Stimulated activated CD4-positive, alpha-beta T cell treated with anti-CD3 and anti-CD28 coated beads, Interleukin-1b, Interleukin-23, amount 100 ng/mL, for 4 hours (primary cell): ENCODE data around the gene TMEM164.

Source experiments
- DNase-seq, 2 donors: peaks; one replicate each; pipeline ENCODE4 v3.0.0-alpha.2; 2020; ENCODE audit warnings: low read depth in 2 of 2

Gene TMEM164

DNA sequence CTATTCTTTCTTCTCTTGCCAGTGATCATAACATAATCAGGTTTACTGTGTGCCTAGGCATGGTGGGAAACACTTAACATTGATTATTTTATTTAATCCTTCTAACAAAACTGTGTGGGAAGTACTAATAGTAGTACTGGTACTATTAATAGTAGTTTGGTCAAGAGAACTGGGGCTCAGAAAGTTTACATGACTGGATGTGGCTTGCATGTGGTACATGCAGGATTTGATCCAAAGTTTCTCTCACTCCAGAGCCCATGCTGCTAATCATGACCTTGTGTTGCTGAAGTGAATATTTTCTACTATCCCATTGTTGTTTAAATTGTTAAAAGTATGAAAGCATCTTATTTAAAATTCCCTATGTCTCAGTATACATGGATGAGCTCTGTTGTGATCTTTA lies 78.4 kb downstream of the TMEM164 start:
- no peak for DNase-seq

DNA sequence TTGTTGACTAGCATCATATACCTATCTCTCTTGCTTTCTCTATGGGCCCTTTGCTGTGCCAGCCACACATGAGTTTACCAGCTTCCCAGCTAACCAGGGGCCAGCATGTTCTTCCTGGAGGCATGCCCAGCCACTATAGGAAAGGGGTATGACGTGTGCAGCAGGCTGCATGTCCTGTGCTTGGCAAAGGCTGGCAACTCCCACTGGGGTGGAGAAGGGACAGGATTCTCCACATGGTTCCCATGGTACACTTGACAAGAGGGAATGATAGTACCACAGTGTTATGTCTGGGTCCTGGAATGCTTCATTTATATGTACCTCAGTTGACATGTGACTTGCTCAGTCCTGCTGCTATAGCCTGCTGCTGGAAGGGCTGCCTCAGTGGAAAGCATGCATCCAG lies 78.8 kb downstream of the TMEM164 start:
- DNase-seq = no peak

DNA sequence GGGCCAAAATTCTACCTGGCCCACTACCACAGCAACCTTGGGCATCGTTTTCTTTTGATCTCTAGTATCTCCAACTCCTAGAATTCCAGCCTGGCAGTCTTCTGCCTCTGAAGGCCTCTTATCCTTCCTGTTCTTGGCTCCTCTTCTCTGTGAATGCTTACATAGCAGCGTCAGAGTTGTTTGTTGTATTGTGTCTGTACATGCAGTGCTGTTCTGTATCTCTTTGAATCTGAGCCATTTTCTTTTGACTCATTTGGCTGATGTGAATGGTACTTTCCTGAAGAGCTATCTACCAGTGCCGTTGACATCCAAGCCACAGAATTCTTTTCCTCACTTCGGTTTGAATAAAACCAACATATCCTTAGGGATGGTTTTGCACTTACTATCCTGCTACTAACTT lies 79.2 kb downstream of the TMEM164 start:
- DNase-seq = no peak

DNA sequence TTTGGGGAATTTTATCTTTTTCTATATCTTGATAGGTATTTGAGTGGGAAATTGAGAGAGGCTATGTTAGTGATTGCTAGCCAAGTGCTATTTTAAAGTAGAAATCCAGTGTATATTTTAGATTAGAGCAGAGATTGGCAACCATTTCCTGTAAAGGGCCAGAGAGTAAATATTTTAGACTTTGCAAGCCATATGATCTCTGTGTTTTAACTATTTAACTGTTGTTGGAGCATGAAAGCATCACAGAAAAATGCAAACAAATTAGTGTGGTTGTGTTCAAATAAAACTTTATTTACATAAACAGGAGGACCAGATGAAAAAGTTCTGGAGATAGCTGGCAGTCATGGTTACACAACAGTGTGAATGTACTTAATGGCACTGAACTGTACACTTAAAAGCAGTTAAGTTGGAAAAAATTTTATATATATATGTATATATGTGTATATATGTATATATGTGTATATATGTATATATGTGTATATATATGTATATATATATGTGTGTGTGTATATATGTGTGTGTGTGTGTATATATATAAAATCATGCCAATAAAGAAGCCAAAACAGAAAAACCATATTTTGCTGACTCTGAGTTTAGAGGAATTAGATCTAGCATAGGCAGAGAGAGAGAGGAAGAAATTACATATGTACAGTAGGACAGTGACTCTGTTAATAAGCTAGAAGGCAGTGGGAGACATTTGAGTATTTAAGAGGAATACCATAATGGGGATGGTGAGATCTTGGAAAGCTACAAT lies 83.4 kb downstream of the TMEM164 start:
- no peak for DNase-seq

DNA sequence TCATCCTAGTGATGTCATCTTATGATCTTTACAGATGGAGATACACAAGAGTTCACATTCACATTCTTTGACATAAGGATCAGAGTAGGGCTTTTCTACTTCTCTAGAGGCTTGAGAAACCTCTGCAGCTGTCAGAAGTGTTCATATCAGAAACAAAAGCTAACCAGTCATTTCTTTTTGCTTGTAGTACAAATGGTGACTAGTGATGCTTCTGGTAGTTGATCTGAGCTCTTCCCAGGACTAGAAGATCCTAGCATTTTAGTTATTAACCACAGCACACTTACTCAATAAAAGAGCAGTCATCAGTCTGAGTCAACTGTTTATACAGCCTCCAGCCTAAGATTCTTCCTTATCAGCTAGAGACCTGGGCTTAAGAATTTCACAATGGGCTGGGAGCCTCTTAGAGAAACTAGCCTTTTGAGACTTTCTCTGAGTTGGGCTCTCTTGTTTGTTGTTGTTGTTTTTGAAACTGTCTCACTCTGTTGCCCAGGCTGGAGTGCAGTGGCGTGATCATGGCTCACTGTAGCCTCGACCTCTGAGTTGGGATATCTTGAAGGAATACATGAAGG lies 84.1 kb downstream of the TMEM164 start:
- DNase-seq = no peak

DNA sequence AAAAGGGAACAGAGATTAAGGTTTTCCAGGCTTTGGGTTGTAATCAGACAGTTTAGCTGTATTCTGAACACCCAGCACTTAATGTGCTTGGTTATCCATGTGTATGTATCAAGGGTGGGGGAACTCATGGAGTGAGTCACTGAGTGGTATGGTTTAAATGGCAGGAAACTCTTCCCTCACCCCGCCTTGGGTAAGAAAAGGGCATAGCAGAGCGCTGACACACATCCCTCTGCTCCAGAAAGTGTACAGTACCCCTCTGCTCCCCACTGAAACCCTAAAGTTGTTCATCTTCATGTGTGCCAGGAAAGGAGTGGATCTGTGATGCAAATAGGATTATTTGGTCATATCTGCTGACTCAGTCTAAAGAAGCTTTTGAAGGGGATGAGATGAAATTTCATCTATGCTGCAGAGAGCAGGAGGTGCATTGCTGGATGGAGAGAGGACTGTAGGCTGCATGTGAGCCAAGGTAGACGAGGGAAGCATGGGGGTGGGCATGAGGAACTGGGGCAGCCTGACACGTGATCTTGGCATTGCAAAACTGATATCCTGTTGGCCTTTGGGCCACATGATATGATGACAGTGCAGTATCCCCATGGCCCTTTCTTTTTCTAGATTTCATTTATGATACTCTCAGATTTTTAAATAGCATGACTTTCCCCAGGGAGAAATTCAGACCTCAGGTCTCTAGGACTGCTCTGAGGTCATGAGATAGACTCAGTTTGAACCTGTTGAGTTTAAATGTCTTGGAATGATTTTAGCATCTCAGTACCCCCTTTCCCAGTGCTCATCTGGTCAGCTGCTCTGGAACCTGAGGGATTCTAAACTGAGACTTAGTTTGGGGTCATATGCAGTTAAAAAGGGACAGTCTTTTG lies 84.8 kb downstream of the TMEM164 start:
- DNase-seq = no peak

DNA sequence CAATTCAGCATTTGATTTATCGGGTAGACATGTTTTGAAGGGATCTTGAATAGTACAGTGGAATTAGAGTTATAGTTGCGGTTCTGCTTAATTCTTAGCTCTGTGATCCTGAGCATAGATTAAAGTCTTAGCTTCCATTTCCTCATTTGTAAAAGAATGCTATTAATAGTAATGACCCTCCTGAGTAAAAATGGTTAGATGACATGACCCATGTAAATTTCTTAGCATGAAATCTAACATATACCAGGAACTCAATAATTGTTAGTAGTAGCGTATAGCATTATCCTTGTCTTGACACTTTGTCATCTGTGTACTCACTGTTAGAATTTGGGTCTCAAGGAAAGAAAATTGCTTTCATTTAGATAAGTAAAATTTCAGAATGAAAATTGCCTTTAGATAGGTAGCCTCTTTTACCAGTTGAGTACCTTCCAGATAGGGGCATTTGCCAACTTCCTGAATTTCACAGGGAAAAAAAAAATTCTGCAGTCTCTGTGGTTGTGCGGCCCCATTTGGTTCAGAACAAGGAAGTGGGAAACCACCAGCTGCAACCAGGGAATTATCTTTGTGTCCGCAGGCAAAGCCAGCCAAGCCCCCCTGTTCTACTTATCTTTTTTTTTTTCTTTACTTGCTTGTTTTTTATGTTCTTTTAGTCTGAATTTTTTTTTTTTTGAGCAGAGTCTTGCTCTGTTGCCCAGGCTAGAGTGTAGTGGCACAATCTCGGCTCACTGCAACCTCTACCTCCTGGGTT lies 86.9 kb downstream of the TMEM164 start:
- DNase-seq = no peak

DNA sequence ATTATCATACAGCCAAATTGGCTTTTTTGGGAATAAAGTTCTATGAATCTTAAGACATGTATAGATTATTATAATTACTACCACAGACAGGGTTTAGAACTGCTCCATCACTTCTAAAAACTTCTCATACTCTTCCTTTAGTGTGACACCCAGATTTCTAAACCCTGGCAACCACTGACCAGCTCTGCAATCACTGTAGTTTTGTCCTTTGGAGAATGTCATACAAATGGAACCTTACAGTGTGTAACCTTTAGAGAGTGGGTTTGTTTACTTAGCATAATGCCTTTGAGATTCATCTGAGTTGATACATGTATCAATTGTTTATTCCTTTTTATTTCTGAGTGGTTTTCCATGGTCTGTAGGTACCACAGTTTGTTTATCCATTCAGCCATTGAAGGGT lies 95.0 kb downstream of the TMEM164 start:
- DNase-seq = no peak

DNA sequence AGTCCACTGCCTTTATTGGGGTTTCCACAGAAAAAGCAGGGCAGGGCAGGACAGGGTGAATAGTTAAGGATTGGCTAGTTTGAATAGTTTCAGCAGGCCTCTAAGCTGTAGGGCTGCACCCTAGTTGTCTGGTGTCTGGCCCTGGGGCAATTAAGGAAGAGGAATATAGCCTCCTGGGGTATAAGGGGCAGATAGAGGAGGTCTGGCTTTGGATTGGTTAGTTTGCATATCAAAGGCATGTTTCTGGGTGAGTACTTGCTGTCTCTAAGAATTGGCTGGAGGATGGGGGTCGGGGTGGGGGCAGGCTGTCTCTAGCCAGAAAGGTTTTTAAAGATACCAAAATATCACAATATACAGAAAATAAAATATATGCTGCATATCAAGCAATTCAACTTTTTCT lies 100.4 kb downstream of the TMEM164 start:
- no peak for DNase-seq

DNA sequence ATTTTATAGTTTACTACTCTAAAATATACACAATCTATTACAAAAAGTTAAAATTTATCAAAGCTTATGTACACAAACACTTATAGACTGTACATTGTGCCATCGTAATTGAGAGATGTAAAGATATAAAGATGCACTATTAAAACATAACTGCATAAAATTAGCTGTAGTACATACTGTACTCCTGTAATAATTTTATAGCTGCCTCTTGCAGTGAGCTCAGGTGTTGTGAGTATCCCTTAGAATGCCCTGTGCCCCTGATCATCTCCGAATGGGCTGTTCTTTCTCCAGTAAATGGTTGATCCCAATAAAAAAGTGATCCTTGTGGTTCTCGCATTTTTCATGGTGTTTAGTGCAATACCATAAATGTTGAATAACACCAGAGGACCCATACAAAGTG lies 101.2 kb downstream of the TMEM164 start:
- no peak for DNase-seq

DNA sequence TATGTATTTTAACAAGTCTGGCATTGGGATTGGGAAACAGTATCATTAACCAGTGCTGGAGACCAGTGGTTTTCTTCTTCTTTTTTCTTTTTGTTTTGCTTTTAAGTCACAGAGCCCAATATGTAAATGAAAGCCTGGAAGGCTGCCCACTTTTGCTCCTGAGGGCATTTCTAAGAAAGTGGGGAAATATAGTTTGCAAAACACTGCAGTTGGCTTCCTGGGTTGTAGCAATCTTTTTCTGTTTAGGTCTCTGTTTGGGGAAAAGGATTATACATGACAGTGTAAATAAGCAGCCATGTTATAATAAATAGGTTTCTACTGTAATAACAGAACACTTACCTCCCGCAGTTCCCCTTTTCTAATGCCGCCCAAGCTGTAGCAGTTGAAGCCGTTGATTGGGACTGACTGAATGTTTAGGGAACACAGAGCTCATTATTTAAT lies 105.5 kb downstream of the TMEM164 start:
- DNase-seq = no peak

DNA sequence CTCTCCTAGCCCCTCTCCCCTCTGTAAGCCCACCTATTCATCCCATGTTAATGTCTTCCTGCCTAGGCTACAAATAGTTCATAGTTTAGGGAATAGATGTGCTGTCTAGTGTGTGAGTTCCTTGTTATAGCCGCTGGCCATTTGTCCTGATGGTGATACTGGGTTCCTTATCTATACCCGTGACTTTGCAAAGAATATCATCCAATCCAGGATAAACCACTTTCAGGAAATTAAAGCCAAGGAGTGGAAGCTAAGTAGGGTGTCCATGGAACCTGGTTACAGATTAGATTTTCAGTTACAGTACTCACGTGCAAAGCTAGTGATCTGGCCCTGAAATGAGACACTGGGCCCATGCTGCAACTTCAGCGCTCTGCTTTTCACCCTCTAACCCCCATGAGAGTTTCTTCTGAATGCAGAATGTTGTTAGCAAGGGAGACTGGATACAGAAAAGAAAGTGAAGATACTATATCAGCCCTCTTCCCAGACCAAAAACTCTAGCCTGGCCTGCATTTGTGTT lies 111.4 kb downstream of the TMEM164 start:
- DNase-seq = no peak

DNA sequence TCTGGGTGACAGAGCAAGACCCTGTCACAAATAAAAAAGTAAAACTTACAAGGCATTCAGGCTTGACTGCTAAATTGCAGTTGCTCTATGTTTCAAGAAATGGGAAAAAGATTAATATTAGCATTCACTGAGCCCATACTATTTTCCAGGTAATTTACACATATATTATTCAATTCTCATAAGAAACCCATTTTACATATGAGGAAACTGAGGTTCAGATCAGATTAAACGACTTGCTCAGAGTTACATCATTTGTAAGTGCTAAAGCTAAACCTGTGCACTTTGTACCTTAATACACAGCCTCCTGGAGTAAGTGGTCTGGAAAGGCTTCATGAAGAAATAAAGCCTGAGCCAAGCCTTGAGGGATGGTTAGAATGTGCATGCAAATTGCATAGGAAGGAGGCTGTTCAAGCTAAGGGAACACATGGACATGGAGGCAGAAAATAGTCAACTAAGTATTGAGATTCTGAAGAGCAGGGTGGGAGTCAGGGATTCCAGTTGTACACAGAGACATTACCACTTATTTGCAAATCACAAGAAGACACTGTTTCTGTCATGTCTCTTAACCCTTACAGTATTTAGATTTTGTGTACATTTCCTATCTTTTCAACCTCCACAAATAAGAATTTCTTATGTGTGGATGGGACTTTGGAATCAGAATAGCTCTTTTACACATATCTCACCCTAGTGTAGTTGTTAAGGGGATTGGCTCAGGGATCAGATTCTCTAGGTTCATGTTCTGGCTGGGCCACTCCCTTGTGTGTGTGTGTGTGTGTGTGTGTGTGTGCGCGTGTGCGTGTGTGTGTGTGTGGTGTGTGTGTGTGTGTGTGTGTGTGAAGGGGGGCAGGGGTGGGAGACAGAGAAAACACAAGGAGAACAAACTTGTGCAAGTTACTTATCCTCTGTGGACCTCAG lies 113.4 kb downstream of the TMEM164 start:
- no peak for DNase-seq

DNA sequence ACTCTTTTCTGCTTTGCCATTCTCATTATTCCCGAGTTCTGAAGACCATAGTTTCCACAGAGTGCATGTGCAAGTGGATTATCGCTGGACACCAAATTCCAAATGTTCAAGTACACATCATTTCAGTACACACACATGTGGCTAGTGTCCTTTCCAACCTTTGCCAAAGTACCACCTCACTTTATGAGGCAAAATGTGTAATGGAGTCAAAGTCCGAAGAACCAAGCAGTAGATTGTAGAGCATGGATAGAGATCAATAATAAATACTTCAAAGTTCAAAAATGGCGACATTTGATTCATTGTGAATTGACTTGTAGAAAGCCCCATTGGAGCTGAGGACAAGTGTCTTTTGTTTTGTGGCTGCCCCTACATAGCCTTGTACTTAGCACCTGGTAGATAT lies 115.6 kb downstream of the TMEM164 start:
- DNase-seq = no peak

DNA sequence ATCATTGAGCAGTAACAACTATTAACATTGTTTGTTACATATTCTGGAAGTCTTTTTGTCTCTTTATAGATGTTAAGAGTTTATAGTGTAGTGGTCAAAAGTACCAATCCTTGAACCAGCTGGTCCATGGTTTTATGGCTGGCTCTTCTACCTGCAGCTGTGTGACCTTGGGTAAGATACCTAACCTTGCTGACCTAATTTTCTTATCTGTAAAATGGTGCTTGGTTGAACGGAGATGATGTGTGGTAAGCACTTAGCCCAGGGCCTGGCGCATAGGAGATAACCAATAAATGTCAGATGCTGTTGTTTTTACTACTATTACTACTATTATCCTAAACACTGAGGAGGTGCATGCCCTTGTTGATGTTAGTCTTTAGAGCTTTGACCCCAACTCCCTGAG lies 116.6 kb downstream of the TMEM164 start:
- DNase-seq = no peak

DNA sequence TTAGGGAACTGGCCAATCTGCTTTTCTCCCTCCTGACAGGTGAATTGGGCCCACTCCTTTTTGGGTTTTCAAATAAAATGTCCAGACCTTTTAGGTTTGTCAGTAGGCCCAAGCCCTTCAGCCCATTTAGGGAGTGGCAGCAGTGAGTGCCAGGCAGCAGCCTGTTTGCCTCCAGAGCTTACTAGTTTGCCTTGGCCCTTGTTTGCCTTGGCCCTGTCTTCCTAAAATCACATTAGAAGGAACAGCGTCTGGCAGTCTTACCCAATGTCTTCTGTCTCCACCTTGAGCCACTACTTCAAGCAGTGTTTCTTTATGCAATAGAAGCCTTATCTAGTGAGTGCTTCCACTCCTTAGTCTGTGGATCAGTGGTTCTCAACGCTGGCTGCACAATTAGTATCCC lies 117.1 kb downstream of the TMEM164 start:
- DNase-seq = no peak

DNA sequence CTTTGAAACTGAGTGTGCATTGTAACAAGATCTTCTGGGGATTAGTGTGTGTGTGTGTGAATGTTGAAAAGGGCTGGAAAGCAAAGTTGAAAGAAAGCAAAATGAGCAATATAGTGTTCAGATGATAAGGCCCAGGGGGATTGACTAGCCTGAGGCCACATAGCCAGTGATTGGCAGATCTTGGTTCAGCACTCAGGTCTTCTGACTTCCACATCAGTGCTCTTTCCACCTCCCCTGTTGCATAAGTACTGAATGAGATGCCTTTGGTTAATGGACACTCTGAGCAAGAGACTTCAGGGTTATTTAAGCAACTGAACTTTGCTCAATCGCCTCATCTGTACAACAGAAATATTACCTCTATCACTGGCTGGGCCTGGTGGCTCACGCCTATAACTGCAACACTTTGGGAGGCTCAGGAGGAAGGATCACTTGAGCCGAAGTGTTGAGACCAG lies 120.4 kb downstream of the TMEM164 start:
- no peak for DNase-seq

DNA sequence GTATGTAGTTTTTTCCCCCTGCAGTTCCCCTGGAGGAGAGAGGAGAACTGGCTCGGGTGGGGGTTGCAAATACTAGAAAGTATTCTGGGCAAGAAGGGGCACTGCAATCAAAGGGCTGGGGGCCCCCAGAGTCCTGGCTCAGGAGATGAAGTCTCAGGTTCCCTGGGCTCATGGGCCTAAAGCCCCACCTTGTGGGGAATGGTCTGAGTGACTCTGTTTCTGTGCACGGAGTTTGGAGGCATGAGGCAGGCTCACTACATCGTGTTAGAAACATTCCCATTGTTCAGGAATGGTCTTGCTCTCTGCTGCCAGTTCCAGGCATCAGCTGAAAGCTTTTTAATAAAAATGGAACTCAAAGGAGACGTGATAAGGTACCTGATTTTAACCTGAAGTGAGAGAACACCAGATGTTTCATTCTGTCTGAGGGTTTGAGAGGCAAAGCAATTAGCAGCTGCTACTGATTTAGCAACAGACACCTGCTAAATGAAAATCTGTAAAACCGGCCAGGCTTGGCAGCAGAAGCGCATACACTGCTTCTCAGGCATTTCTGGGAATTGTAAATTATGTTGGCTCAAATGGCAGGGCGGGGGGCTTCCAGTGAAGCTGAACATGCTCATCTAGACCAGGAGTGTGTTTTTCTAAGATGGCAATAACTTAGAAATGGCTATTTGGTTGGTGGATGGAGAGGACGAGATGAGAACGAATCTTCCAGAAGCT lies 122.7 kb downstream of the TMEM164 start:
- DNase-seq = no peak

DNA sequence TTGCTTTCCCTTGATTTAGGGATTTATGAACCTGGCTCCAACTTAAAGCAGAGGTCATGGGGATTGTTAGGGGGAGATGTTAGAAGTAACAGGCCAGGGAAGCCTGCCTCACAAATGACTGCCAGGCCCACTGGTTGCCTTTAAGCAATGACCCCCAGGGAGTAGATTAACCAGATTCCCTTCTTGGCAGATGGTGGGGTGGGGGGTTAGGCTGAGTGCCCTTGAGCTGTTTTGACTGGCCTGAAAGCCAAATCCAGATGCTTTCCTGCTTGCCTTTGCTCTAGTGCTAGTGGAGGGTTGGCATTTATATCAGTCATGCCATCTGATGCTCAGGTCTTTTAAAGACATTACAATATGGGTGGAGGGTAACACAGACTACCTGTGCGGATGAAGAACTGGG lies 128.1 kb downstream of the TMEM164 start:
- DNase-seq = no peak
